HG03439 (cell line): Measurements from ENCODE around the gene MSI1.

ENCODE experiments used
- ATAC-seq: cut with Tn5 transposase; IDR thresholded peaks from one replicate; pipeline ENCODE4 v1.9.1; 2021; ENCODE audit warnings: mild to moderate bottlenecking, moderate library complexity; ENCODE audit not compliant: unreplicated experiment

The MSI1 gene

DNA sequence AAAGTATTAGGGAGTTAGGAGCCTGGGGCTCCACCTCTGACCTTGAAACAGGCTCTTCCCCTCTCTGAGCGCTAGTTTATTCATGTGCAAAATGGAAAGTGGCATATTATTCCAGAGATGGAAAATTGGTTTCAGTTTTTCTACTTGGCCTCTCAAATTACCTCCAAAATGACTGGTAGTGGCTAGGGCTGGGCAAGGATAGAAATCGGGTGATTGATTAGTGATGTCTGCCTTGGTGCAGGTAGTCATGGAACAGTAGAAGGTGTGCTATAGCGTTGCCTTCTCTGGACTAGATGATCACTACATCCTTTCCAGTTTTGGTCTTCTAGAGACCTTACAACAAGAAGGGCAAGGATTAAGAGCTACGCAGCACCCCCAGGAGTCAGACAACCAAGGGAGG is 8.6 kb upstream of the MSI1 start:
- ATAC-seq = no peak

DNA sequence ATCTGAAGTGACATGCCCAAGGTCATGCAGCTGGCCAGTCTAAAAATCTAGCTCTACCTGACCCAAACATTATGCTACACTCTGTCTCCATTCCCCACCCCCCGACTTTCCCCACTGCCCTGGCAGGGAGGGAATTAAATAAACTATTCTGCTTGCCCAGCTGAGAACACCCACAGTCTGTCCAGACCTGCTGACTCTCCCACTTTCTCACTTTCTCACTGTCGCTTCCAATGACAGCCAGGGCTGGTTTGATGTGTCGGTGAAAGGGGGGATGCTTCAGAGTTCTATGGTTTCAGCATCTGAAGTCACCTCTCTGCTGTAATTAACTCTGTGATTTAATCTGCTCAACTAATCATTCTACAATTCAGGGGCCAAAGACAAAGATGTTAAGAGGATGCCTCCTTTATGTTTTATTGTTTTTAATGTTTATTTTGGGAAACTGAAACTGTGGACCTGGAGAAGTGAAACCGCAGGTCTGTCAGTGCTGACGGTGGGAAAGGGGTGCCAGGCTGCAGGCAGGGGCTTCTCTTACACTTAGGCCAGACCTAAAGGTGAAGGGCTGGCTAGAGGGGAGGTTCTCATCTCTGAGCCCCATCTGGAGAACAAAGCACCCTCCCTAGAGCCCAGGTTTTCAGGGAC is 8.1 kb upstream of the MSI1 start:
- ATAC-seq = no peak

DNA sequence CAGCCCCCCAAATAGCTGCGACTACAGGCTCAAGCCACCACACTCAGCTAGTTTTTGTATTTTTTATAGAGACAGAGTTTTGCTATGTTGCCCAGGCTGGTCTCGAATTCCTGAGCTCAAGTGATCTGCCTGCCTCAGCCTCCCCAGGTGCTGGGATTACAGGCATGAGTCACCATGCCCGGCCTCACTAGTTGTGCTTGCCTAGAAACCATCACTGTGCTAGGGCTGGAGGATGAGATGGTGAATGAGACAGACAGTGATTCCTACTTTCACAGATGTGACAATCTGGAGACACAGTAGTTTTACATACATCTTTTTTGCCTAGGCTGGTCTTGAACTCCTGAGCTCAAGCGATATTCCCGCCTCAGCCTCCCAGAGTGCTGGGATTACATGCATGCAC is 7.5 kb upstream of the MSI1 start:
- no peak for ATAC-seq

DNA sequence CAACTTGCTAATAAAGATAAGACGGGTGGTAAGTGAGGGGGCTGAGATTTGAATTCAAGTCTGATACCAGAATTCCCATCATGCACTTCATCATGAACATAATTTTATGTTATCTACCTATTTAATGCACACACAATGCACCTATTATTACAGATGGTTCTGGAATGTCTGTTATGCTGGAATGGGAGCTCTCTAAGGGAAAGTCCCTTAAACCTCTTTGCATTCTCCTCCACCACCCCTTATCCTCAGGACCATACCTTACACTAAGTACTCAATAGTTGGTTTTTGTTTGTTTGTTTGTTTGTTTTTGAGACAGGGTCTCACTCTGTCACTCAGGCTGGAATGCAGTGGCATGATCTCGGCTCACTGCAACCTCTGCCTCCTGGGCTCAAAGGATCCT is 7.0 kb upstream of the MSI1 start:
- no peak for ATAC-seq

DNA sequence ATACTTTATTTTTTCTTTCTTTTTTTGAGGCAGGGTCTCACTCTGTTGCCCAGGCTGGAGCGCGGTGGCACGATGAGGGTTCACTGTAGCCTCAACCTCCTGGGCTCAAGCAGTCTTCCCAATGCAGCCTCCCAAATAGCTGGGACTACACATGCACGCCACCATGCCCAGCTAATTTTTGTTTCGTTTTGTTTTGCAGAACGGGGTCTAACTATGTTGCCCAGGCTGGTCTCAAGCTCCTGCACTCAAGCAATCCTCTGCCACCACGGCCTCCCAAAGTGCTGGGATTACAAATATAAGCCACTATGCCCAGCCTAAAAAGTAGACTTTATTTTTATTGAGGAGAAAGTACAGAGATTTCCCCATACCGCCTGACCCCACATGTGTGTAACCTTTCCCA is 4.7 kb upstream of the MSI1 start:
- ATAC-seq = no peak

DNA sequence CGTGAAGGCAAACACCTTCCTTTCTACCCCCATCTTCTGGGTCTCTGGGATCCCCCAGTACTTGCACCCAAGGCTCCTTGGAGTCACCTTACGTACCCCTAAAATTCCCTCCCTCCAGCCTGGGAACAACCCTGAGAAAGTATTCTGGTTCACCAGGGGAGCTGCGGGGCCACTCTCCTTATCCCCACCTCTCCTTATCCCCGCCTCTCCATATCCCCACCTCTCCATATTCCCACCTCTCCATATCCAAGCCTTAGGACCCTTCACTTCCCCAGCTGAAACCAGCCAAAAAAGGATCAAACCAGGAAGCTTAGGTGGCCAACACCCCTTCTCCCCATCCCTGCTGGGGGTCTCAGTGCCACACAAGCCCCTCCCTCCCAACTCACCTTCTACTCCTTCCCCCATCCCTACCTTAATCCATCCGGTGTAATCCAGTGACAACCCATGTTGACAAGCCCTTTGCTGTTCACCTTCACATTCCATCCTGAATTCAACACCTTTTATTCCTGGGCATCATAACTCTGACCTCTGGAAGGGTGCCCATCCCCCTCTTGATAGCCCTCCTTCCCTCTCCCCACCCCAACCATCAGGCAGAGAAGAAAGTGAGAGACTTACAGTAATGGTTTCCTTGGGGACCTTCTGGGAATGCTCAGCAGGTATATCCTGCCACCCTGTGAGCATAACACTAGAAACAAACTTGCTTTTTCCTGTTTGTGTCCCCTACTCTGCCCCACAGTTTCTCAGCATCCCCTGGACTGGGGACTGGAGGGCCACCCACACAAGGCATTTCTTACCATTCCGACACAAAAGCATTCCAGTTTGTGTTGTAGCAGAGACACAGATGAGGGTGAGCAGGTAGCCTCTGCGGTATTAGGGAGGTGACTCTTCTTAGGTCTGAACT is 1.6 kb upstream of the MSI1 start:
- no peak for ATAC-seq

DNA sequence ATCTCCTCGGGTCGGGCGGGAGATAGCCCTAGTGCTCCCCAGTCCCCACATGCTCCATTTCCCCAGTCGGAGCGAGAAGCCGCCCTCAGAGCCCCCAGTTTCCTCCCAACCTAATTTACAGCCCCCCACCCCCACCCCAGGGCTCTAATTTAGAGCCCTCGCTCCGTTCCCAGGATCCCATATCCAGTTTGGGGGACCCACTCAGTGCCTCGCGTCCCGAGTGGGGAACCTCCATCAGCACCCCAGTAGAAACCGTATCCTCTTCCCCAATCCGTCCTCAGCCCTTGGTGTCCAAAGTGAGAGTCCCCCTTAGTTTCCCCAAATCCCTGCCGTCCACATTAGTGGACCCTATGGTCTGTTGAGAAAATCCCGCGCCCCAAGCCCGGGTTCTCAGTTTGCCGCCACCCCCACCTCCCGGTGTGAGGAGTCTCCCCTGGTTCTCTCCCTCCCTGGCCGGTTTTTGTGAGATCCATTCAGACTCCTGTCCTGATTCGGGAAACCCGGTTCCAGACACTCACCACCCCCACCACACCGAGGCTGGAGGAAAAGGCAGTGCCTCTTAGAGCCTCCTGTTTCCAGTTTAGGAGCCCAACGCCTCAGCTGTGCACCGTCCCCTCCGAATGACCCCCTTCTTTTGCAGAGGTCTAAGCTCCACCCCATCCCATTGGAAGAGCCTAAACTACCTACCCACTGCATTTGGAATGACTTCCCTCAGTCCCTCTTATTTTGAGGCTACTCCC is 809 bp upstream of the MSI1 start:
- ATAC-seq = no peak

DNA sequence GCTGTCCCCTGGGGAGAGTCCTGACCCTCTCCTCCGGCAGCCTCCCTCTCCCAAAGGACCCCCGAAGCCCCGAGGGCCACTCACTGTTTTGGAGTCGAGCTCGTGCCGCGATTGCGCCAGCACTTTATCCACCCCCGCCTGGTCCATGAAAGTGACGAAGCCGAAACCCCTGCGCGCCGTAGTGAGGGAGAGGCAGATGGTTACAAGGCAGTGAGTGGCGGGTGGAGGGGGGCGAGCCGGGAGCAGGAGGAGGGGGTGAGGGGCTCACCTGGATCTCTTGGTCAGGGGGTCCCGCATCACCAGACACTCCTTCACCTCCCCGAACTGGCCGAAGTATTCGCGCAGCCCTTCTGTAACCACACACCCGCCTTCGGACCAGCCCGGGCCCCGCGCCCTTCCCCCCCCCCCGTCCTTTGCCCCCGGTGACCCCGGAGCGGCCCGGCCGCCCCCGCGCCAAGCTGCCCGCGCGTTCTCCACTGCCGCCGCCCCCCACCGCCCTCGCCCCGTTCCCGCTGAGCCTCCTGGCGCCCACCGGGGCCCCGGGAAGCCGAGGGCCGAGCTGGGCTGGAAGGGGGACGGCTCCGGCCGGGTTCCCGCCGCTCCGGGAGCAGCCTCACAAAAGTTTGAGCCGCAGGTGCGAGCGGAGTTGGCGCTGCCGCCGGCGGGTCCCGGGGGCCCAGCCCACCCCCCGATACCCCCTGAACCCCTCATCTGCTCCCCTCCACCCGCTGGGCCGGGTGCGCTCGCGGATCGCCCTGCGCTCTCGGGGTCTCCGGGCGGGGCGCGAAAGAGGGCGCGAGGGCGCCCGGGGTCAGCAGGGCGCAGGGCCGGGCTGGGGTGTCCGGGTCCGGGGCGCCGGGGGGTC is 808 bp downstream of the MSI1 start:
- no peak for ATAC-seq

DNA sequence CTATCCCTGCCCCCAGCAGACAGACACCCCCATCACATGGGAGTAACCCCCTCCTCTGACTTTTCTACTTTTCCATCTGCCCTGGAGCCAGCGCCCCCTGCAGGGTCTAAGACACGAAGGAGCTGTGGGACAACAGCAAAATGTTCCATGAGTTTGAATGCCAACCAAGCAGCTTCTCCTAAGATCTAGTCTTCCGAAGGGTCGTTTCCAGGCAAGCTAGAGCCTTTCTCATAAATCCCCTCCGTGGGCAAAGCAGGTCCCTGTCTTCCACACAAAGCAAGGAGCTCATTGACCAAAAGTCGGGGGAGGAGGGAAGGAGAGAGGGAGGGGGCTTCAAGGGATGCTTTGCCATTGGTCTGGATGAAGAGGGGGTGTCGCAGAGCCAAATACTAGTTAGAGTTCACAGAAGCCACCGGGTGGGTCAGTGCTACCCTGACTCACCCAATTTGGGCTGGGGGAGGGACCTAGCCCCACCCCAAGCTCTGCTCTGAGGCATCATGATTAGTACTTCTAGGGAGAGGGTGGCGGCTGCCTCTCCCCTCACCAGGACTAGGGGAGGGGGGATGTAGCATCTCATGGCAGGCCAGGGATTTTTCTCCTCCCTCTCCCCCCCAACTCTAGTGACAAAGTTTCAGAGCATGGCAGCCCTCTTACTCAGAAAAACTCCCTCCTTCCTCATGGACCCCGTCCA is 1.6 kb downstream of the MSI1 start:
- ATAC-seq = no peak

DNA sequence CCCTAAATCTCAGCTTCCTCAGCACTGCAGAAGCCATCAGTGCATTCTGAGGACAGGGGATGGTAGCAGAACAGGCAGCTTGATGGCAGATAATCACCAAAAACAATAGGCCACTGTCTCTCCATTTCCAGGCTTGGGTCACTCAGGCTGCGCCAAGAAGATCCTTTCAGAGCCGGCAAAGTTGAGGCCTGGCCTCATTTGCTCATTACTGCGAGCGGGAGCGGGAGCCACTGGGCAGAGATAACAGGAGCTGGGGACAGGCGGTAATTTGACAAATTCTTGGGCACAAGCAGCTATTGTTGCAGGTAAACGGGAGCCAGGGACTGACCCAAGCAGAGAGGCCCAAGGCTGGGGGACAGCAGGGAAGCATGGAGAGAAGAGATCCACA is 2.1 kb downstream of the MSI1 start:
- no peak for ATAC-seq

DNA sequence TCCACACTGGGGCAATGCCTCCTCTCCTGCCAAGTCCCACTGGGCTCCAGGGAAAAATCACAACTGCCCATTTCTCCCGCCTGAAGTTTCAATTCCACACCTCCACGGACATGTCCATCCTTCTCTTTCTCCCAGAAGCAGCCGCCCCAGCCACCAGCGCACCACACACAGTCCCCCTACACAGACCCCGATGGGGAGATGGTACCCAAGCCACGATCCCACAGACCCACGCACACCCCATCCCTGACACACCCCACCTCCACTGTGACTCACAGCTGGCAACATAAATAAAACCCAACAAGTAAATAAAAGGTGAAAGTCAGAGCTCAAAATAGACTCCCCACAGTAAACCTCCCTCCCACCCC is 2.6 kb downstream of the MSI1 start:
- ATAC-seq = no peak

DNA sequence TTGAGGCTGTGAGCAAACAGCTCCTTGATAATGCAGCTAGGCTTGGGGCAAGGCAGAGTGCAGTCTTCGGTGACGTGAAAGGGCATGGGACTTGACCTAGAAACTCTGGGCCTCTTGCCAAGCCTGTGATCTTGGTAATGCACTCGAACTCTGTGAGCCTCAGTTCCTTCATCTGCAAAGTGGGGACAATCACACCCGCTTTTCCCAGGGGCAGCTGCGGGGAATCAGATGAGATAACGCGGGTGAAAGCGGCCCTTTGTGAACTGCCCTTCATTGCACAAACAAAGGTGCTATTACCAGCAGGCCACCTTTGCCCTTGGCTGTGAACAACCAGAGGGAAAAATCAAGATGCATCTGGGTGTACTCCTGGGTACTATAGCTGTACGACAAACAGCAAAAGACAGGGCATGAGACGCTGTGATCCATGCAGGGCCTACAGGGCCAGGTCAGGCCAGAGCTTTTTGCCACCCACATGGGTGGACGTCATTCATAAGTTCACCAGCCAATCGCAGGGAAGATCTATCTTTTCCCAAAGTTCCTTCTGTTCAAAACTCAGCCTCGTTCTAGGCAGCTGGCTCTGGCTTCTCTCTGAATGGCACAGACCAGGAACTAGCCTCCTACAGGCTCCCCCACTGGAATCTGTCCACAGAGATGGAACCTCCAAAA is 3.2 kb downstream of the MSI1 start:
- no peak for ATAC-seq

DNA sequence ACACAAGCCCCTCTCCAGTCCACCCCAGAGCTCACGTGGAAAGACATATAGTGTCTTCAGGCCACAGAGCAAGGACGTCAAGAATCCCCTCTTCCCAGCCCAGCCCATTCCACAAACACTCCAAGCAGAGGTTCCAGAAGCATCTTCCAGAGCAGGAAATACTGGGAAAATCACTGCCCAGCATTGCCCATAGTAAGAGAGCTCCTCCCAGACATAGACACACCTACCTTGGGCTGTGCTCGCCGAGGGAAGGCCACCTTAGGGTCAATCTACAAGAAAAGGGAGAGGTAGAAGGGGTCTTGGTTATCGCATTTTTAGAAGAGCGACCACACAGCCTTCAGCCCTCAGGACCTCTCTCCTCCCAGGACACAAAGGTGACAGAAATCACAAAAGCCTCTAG is 4.5 kb downstream of the MSI1 start:
- ATAC-seq = no peak

DNA sequence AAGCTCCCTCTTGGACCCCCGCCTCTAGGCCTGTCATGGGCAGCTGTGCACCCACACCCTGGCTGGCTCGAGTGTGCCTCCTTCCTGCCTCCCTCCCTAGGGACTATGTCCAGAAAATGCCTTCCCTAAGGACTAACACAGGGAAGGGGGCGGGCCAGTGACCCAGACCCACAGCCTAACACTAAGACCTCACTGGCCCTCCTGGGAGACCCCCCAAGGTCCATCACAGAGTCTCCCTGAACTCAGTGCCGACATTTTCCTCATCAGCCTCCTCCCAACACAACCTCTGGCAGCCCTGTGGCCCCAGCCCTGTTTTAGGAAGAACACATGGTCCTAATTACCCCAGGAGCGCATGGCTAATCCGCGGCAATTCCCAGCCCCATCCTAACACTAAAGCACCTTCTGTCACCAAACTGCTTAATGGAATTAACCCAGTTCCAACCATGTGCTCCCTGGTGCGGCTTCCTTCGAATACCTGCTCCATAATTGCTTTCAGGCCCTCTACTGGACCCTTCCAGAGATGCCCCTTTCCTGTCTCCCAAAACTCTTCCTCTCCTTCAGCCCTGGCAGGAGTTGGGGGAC is 5.6 kb downstream of the MSI1 start:
- no peak for ATAC-seq

DNA sequence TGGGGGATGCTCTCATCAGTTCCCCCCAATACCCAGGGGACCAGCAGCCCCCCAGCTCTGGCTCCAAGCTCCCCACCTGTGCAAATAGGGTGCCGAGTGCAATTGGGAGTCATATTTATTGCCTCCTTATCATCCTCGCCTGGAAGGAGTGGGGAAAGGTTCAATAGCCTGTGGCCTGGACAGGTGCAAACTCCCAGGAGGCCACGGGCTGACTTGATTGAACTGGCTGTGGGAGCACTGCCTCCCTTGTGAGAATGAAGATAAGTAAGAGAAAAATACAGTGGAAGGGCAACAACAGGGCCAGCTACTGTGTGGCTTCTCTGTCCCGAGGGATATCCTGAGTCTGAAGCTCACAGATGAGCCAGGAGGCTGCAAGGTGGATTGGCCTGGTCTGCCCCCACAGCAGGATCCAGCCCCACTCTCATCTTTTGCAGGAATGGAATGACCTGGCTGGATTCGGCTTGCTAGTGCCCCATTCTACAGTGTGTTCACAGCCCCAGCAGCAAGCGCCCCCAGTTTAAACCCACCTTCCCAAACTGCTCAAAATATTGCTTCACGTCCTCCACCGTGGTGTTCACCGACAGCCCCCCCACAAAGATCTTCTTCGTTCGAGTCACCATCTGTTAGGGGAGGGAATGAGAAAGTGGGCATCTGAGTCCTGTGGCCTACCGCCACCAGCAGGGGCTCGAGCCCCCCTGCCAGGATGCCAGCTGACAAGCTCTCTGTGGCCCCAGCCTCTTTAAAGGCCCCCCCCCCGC is 6.3 kb downstream of the MSI1 start:
- no peak for ATAC-seq

DNA sequence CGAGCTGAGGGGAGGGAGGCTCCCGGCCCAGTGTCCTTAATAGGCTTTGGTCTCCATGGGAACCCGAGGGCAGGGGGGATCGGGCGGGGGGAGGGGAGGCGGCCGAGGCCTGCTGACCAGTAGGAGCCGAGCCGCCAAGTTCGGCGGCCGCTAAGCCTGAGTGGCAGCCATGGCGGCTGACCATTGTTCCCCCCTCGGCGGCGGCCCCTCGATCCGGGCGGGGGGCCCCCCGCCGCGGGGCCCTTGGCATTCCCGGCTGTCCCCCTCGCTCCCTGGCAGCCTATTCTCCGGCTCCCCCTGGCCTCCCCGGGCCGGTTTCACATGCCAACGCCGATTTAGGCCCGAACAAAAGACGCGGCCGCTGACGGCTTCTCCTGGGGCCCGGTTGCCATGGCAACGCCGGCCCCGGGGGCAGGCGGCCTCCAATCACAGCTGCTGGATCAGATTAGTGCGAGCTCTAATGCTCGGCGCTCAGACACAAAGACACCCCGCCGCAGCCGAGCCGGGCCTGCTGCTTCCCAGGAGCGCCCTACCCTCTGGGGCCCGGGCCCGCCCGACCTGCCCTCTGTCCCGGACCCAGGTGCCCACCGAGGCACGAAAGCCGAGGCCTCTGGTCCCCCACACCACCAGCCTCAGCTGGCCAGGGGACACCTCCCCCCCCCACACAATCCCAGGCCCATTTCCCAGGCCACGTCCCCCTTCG is 7.3 kb downstream of the MSI1 start:
- ATAC-seq = no peak

DNA sequence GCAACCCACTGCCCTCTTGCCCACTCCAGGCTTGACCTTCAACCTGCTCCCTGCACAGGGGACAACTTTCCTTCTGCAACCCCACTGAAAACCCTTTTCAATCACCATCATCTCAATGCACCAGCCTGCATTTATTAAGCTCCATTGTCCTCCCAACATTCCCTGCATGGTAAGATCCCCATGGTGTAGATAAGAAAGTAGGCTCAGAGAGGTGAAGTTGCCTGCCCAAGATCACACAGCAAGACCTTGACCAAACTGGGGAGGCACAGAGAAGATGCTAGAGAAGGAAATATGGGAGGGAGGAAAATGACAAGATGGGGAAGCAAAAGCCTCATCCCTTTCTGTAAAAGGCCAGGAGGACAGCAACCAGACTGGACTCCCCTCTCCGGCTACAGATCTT is 9.8 kb downstream of the MSI1 start:
- no peak for ATAC-seq

DNA sequence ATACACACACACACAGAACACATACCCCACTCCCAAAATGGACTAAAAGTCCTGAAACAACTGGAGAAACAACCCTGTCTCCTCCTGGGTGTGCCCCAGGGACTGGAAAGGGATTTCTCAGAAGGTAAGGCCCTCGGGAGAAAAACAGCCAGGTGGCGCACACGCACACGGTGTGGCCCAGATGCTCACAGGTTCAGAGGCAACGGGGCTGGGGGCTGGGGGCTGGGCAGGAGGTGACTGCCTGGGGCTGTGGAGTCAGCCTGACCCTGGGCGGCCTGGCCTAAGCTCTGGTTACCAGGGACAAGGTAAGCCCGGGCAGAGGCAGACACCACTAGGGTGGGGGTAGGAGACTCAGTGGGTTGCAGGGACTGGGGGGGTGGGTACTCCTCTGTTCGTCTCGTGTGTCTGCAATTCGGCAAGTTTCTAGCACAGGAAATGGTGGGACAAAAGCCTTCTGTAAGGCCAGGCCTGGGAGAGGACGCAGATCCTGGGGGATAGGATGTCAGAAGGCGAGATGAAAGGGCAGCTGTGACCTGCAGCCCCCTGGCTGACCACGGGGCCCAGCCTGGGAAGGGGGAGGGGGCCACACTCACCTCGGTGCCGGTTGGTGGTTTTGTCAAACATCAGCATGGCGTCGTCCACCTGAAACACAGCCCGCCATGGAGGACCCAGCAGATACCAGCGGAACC is 10.4 kb downstream of the MSI1 start:
- ATAC-seq = no peak
